ENCODE results near the gene SIPA1L3.
A peak's percentile ranks its signal among the peaks of the same experiment; 100 is the strongest.

Gene SIPA1L3

DNA sequence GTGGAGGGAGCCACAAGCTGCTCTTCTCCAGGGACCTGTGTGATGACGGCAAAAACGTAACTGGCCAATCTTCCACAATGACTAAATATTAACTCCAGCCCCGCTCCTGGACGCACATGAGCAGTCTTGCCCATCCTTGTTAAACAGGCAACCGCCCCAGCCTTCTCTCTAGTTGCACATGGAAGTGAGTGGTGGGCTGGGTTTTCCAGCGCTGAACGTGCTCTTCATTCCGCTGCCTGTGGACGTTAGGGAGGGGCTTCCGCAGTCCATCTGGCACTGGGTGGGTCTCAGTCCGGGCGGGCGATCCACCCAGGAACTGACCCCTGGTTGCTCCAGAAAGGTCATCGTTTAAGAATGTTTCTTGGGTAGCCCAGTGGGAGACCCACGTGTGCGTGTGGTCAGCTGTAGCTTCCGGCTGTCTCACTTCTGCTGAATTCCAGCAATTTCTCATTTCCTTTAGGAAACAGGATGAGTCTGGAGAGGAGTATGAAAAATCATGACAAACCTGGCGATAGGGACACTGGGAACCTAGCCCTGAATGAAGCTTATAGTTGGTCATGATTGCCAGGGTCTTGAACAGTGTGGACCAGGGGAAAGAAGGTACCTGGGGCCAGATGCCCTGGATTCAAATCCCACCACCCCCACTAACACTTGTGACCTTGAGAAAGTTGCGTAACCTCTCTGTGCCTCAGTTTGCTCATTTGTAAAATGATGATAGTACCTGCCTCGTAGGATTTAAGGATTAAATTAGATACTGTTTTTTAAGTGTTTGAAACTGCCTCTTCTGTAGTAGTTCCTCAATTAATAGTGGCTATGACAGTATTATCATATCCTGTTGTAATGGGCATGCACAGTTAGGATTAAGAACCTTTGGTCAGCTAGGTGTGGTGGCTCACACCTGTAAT is 92.6 kb downstream of the SIPA1L3 start:
- DNase-seq = peak; percentile 69

DNA sequence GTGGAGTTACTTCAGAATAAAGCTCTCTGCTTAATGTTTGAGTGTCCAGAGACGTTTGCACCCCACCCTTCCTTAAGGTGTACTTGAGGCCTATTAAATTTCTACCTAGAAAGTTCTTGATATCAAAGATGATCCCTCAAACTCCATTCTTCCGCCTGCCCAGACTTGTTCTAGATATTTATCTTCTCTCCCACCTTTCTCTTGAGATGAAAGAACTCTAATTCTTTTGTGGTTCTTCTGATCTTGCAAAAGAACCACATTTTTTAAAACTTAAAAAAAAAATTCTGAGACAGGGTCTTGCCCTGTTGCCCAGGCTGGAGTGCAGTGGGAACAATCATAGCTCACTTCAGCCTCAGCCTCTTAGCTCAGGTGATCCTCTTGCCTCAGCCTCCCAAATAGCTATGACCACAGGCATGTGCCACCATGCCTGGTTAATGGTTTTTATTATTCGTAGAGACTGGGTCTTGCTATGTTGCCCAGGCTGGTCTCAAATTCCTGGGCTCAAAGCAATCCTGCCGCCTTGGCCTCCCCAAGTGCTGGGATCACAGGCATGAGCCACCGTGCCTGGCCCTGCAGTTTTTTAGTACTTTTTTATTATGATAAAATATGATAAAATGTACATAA is 94.3 kb downstream of the SIPA1L3 start:
- no peak for DNase-seq

DNA sequence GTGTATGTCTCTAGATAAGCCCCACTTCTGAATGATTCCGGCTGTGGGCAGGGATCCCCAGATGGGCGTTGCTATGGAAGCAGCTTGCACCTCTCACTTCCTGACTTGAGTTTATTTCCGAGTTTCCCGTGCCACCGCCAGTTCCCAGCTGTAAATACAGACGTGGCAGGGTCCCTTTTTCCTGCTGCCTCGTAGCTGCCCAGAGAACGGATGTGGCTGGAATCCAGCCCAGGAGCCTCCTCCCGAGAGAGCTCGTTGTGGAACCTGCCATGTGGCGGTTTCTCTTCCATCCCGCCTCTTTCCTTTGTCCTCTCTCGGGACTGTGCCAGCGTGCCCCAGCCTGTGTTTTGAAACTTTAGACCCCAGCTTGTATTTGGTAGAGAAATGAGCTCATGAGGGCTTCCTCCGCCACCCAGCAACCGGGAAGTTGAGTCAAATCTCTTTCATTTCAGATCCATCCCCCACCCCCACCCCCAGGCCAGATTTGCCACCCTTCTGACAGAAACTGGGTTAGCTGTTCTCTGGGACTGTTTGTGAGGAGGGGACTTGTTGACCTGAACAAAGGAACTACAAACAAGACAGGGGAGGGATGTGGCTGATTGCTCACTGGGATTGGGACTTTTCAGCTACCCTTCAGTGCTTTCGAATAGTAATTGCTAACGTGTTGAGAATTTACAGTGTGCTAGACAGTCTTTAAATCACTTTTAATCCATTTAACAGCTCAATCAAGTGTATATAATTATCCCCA is 96.6 kb downstream of the SIPA1L3 start:
- peak; percentile 98 for DNase-seq

DNA sequence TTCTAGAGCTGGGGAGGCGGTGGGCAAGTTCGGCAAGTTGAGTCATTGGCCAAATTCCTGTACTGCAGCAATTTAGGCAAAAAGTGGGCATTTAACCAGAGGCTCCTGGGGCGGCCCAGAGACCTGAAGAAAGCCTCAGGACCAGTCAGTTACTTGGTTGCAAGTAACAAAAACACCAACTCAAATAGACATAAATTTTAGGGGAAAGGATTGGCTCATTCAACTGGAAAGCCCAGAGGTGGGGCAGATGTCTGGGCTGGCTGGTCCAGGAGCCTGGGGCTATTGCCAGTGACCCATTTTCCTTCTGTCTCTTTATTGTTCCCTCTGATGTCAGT is 97.1 kb downstream of the SIPA1L3 start:
- DNase-seq = no peak

DNA sequence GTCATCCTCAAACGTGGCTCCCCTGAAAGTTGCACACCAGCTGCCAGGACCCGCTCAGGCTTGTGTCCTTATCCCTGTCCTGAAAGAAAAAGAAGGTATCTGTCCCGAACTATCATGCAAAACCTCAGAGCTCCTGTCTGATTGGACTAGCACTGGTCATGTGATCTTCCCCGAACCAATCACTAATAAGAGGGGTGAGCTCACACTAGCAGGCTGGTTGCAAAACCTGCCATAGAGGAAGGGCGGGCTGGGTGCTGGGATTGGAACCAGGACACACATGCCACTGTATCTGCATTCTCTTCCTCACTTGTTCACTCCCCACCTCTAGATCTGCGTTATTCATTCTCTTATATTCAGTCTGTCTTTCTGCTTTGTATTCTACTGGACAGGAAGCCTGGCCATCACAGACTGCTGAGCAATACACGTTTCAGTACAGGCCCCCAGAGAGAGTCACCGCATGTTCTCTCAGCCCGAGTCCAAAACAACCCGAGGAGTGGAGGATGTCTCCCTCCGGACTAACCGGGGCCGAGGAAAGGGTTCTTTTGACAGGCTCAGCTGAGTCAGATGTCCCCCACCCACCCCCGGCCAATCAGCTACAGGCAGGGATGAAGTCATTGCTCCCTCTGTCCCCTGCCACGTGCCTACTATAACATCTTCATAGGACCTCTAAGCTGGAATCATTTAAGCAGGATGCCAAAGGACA is 97.7 kb downstream of the SIPA1L3 start:
- peak; percentile 100 for DNase-seq

DNA sequence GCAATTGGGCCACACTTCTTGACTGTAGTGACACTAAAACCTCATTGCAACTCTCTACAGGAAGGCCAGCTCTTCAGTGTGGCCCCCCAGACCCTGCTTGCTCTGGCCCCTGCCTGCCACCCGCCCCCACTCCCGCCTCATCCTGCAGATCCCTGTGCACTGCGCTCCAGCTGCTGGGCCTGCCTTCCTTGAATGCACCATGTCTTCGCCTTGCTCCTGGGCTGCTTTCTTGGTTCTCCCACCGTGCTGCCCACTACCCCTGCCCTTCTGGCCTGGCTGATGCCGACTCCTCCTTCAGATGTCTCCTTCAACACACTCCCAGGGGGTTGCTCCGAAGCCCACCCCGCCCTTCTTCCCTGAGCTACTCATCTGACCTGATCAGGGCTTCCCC is 98.2 kb downstream of the SIPA1L3 start:
- no peak for DNase-seq

DNA sequence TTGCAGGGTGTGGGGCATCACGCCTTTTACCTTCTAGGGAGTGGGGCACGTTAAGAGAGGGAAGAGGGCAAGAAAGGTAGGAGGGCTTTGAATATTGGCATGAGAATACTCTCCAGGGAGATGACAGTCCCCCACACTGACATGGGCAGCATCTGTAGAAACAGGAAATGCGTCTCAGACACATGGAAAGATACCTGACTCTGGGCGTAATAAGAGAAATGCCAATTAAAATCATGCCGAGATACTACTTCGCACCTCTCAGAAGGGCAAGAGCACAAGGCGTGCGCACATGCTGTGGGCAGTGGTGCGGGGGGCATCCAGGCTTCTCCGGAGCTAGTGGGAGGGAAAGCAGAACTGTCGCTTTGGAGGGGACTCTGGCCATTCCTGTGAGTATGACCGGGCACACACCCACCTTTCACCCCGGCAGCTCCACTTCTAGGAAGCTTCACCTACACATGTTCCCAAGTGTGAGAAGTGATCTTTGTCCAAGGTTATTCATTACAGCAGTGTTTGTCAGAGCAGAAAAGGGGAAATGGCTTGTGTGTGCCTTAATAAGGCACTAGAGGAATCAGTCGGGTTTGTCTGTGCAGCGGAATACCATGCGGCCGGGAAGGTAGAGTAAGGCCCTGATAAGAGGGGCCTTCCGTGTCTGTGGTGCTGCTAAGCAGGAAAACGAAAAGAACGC is 99.5 kb downstream of the SIPA1L3 start:
- no peak for DNase-seq

DNA sequence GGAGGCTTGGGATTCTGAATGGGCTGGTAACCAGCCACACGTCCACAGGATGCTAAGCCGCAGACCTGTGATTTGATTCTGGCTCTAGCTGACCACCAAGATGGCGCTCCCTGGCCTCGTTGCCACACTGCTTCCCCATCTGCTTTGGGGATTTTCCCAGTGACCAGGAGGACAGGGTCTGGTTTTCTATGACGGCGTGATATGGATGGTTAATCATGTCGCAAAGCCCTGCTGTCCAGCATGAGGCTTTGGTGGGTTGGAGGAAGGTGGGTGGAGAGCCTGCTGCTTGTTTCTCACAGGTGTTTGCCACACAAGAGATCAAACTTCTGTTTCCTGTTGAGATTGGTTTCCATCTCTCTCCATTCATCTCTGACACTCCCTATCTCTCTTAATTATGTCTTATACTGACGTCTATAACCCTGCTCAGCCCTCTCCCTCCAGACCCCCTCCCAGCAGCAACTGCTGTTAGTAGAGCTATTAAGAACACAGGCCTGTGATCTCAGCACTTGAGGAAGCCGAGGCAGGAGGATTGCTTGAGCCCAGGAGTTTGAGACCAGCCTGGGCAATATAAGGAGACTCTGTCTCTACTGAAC is 102.7 kb downstream of the SIPA1L3 start:
- DNase-seq = peak; percentile 99

DNA sequence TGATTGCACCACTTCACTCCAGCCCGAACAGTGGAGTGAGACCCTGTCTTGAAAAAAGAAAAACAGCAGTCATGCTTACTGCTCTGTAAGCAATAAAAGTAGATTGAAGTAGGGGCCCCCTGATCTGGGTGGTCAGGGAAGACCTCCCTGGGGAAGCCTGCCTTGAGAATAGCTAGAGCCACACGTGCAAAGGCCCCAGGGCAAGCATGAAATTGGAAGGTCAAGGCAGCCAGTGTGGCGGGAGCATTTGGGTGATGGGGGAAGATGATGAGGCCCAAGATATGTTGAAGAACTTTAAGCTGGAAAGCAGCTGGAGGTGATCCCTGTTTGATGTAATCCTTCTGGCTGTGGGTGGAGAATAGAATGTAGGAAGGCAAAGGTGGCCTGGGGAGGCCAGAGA is 104.4 kb downstream of the SIPA1L3 start:
- no peak for DNase-seq

DNA sequence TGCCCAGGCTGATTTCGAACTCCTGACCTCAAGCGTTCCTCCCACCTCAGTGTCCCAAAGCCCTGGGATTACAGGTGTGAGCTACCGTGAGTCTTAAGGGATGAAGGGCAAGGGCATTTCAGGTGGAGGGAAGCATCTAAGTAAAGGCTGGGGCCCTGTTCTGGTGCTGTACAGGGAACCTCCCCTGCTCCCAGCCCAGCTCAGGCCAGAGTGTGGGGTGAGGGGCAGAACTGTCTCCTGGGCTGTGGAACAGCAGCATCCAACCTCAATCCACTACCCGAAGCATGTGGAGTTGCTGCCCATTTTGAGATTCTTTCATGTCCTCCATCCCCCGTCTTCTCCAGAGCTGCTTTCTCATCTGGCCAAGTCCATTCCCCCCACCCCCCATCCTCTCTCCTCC is 105.3 kb downstream of the SIPA1L3 start:
- no peak for DNase-seq

DNA sequence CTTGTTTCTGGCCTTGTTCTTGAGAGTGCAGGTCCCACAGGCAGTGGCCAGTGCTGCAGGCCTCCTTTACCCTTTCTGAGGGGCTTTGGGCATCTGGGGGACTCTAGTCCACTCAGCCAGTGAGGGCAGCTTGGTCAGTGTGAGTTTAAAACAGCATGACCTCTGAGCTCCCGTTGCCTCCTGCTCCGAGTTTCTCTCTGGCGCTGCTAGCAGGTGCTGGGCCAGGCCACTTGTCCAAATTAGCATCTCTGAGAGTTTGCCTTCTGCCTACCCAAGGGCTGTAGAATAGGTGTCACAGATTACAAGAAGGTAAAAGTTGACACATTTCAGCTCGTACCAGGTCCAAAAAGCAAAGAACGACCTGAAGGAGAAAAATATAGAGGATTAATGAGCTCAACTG is 105.9 kb downstream of the SIPA1L3 start:
- no peak for DNase-seq

DNA sequence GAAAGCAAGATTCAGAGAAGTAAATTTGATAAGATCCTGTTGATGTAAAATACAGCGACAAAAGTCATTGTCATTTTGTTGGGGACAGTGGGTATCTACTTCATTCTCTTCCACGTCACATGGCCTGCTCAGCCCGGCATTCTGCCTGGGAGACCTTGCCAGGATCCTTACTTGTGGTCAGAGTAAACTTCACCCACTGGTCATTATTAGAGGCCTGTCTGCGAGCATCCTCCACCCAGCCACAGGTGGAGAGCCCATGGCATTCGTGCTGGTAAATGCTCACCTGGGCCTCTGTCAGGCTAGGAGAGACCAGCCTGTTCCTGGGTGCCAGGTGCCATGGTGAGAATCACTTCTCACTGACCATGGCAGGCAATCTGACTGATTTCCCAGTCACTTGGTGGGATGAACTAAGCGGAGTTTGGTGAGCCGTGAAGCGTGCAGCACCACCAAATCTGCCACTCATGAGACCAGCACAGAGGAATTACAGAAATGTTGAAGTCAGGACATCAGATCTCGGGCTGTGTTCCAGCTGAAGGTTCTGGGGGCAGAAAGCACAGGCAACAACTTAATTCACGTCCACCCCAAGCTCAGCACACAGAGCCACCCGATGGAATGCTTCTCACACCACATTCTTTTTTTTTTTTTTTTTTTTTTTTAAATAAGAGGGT is 107.0 kb downstream of the SIPA1L3 start:
- DNase-seq = no peak

DNA sequence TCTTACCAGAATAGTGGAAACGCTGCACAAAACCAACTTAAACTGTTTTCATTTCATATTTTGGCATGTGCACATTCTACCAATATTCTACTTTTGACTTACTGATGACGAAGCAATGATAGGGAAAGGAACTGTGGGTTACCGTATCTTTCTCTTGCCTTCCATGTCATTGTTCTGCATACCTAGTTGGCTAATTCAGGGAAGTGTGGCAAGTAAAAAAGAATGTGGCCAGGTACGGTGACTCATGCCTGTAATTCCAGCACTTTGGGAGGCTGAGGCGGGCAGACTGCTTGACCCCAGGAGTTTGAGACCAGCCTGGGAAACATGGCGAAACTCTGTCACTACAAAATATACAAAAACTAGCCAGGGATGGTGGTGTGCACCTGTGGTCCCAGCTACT is 108.2 kb downstream of the SIPA1L3 start:
- no peak for DNase-seq

DNA sequence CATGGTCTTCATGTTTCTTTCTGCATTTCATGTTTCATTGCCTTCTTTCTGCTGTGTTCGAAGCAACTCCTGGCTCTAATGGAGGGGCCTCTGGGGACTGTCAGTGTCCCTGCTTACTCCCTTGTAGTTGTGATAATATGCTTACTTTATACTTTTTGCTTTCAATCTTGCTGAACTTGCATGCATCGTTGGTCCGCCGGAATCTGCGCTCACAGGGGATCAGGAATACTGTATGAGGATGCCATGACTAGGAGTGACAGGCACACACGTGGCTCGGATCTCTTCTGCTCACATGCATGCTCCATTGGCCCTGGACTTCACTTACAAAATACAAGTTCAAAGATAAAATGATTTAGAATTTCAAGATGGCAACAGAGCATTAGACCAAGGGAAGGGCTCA is 108.8 kb downstream of the SIPA1L3 start:
- DNase-seq = no peak

DNA sequence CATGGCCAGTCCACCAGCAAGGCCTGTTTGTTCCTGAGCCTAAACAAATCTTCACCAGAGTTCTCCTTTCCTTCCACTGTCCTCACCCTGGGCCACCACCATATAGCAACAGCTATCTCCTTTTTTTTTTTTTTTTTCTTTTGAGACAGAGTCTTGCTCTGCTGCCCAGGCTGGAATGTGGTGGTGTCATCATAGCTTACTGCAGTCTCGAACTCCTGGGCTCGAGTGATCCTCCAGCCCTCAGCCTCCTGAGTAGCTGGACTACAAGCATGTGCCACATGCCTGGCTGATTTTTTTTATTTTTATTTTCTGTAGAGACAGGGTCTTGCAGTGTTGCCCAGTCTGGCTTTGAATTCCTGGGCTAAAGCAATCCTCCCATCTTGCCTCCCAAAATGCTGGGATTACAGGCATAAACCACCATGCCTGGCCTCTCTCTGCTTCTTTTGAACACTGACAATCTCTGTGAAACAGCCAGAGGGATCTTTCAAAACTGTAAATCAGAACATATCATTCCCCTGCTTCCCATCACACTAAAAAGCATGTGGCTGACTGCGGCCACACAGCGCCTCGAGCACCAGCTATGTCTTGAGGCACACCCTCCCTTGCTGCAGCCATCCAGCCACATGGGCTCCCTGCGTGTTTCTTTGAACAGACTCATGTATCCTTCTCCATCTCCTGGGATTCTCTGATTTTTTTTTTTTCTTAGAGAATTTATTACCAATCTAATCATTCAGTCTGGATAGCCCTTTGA is 110.6 kb downstream of the SIPA1L3 start:
- no peak for DNase-seq

DNA sequence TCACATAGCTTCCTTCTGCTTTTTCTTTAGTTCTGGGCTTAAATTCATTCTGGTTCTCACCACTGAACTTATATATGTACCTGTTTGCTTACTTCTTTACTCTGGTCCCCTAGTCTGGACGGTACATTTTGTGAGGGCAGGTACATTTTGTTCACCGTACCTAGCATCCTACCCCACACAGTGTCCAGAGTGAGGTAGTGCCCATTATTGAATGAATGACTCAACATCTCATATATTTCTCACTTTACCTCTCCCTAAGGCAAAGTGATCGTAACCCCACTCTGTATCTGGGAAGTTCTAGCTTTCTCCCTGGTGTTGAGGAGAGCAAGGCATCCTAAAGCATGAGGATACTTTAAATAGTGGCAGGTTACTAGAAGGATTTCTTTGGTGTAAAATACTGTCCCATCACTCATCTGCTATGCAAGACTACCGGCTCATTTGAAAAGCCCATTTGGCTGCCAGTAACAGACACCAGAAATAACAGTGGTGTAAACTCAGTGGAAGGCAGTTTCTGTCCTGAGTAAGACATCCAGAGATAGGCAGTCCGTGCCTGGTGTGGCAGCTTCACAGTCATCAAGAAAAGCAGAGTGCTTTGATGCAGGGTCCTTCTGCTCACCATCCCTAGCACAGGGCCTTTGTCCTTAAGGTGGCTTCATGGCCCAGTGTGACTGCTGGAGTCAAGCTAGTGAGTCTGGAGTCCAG is 111.8 kb downstream of the SIPA1L3 start:
- no peak for DNase-seq

DNA sequence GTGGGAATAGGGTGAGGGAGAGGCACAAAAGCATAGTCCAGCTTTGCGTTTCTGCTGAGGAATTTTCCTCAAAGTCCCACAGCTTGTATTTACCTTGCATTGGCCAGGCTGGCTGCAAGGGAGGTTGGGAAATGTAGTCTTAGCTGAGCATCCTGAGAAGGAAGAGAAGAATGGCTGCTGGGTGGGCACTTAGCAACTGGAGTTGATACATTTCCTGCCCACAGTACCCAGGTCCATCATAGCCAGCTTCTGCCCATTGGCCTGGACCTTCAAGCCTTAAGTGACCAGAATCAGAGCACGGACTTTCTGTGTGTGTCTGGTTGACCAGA is 112.4 kb downstream of the SIPA1L3 start:
- no peak for DNase-seq

DNA sequence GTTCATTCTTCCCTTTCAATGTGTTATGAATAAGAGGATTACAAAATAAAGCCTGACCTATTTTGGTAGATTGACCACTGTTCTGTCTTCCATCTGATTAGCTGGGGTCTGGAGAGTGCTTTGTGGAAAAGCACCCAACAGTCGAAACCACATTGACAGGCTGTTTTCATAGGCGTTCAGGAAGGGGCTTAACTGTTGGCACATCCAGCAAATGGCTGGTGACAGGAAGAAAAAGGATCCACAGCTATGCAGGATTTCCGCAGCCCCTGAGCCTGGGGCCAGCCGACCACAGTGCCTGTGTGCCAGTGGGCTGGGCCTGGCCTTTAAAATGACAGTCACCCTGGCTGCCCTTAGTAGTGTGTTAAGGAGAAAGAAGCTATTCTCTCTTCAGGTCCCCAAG is 113.3 kb downstream of the SIPA1L3 start:
- no peak for DNase-seq

DNA sequence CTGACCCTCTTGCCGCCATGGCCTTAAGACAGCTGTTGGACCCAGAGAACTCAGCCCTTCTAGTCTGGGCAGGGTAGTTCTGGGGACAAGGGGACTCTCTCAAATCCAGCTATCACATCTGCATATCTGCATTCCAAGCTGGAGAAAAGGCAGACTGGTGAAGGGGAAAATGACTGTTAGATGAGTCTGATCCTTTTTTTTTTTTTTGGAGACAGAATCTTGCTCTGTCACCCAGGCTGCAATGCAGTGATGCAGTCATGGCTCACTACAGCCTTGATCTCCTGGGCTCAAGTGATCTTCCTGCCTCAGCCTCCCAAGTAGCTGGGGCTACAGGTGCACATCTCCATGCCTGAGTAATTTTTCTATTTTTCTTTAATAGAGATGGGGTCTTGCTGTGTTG is 114.3 kb downstream of the SIPA1L3 start:
- no peak for DNase-seq

Measured in NCI-H2227 treated with DMSO at 0.1 percent for 48 hours (cell line).